ENCODE data around the gene VPREB3.
"Not testable (repeated sequence)": the region's sequence is repeated elsewhere in the genome, so short reads cannot be mapped to it uniquely, and the experiment has no call there.

The VPREB3 gene

GRCh38 chr22:23744001-23744400 is 10.2 kb downstream of the VPREB3 start:
- Histone ChIP-seq H3K27me3 (ENCODE audit: insufficient read depth, poor library complexity, severe bottlenecking) (no peaks in the 10 kb centered on the region), H3K4me3 (ENCODE audit: severe bottlenecking) (no peak overlapping the region), H3K27ac (ENCODE audit: poor library complexity, severe bottlenecking) (no peak overlapping the region), H3K9me3 (ENCODE audit: severe bottlenecking) (no peaks in the 10 kb centered on the region), H3K4me1 (ENCODE audit: insufficient read depth, poor library complexity, severe bottlenecking) (no peaks in the 10 kb centered on the region), H3K36me3 (ENCODE audit: low read depth) (0 out of 2 replicates have a peak, but pooled peaks cover 5% of the 10 kb centered on the region)
- ATAC-seq (ENCODE audit: low read depth) (no peak), DNase-seq (ENCODE audit: low spot score) (no peak)
- no peak for TF ChIP-seq CTCF (IDR thresholded peaks at IDR 0.05; ENCODE audit: poor library complexity, severe bottlenecking)

GRCh38 chr22:23743303-23743705 is 10.9 kb downstream of the VPREB3 start:
- DNase-seq (ENCODE audit: low spot score) (no peak), ATAC-seq (ENCODE audit: low read depth) (no peak)
- H3K36me3 ChIP-seq (ENCODE audit: low read depth) = 0 out of 2 replicates have a peak, but pooled peaks cover 5% of the 10 kb centered on the region
- no peaks in the 10 kb centered on the region for H3K4me1 ChIP-seq (ENCODE audit: insufficient read depth, poor library complexity, severe bottlenecking)
- H3K4me3 ChIP-seq (ENCODE audit: severe bottlenecking) = no peak overlapping the region
- no peak overlapping the region for H3K27ac ChIP-seq (ENCODE audit: poor library complexity, severe bottlenecking)
- TF ChIP-seq CTCF (IDR thresholded peaks at IDR 0.05; ENCODE audit: poor library complexity, severe bottlenecking) = no peak
- no peaks in the 10 kb centered on the region for H3K9me3 ChIP-seq (ENCODE audit: severe bottlenecking)
- H3K27me3 ChIP-seq (ENCODE audit: insufficient read depth, poor library complexity, severe bottlenecking) = no peaks in the 10 kb centered on the region

GRCh38 chr22:23742505-23743264 is 11.5 kb downstream of the VPREB3 start:
- DNase-seq (ENCODE audit: low spot score) = no peak
- no peaks in the 10 kb centered on the region for H3K4me1 ChIP-seq (ENCODE audit: insufficient read depth, poor library complexity, severe bottlenecking)
- H3K27me3 ChIP-seq (ENCODE audit: insufficient read depth, poor library complexity, severe bottlenecking) = no peaks in the 10 kb centered on the region
- H3K9me3 ChIP-seq (ENCODE audit: severe bottlenecking) = no peaks in the 10 kb centered on the region
- no peak overlapping the region for H3K27ac ChIP-seq (ENCODE audit: poor library complexity, severe bottlenecking)
- H3K4me3 ChIP-seq (ENCODE audit: severe bottlenecking) = no peak overlapping the region
- TF ChIP-seq CTCF (IDR thresholded peaks at IDR 0.05; ENCODE audit: poor library complexity, severe bottlenecking) = no peak
- no peak for ATAC-seq (ENCODE audit: low read depth)
- H3K36me3 ChIP-seq (ENCODE audit: low read depth) = 0 out of 2 replicates have a peak, but pooled peaks cover 5% of the 10 kb centered on the region

- no peak overlapping the region for H3K27ac ChIP-seq (ENCODE audit: poor library complexity, severe bottlenecking)
- H3K4me3 ChIP-seq (ENCODE audit: severe bottlenecking) = no peak overlapping the region
- no peaks in the 10 kb centered on the region for H3K4me1 ChIP-seq (ENCODE audit: insufficient read depth, poor library complexity, severe bottlenecking)
- no peaks in the 10 kb centered on the region for H3K36me3 ChIP-seq (ENCODE audit: low read depth)
- ATAC-seq (ENCODE audit: low read depth) = no peak
- DNase-seq (ENCODE audit: low spot score) = no peak
- no peaks in the 10 kb centered on the region for H3K27me3 ChIP-seq (ENCODE audit: insufficient read depth, poor library complexity, severe bottlenecking)
- TF ChIP-seq CTCF (IDR thresholded peaks at IDR 0.05; ENCODE audit: poor library complexity, severe bottlenecking) = no peak
- H3K9me3 ChIP-seq (ENCODE audit: severe bottlenecking) = no peaks in the 10 kb centered on the region
Observed at GRCh38 chr22:23737696-23738095, 16.5 kb downstream of the VPREB3 start.

- DNase-seq (ENCODE audit: low spot score); H3K27ac ChIP-seq (ENCODE audit: poor library complexity, severe bottlenecking); H3K4me3 ChIP-seq (ENCODE audit: severe bottlenecking); H3K9me3 ChIP-seq (ENCODE audit: severe bottlenecking); ATAC-seq (ENCODE audit: low read depth); H3K36me3 ChIP-seq (ENCODE audit: low read depth); H3K27me3 ChIP-seq (ENCODE audit: insufficient read depth, poor library complexity, severe bottlenecking); H3K4me1 ChIP-seq (ENCODE audit: insufficient read depth, poor library complexity, severe bottlenecking): not testable (repeated sequence)
Observed at GRCh38 chr22:23728108-23728507, 26.1 kb downstream of the VPREB3 start.
